ENCODE results near the gene PSMD1.
"Not testable (repeated sequence)": the region's sequence is repeated elsewhere in the genome, so short reads cannot be mapped to it uniquely, and the experiment has no call there.

The PSMD1 gene

GRCh38 chr2:231058761-231059550, 2.3 kb downstream of the PSMD1 start:
- DNase-seq = no peak

DNA sequence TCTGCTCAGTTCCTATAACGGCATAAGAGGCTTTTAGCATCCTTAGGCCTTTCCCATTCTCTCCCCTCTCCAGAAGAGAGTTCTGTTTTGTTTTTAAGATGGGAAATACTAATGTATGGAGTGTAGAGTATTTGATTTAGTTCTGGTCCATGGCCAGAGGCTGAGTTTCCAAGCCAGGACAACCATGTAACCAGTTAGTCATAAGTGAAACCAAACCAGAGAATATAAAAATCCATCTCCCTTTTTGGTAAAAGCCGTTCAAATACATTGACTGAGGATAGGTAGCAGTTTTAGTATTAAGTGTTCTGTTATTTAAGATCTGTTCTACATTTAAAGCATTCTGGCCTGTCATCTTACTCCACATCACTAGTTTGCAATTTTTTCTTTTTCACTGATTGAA, 3.1 kb downstream of the PSMD1 start:
- DNase-seq = no peak

GRCh38 chr2:231062776-231063175, 6.1 kb downstream of the PSMD1 start:
- DNase-seq = no peak

- DNase-seq = no peak
Observed at GRCh38 chr2:231063347-231063746, 6.7 kb downstream of the PSMD1 start.

DNA sequence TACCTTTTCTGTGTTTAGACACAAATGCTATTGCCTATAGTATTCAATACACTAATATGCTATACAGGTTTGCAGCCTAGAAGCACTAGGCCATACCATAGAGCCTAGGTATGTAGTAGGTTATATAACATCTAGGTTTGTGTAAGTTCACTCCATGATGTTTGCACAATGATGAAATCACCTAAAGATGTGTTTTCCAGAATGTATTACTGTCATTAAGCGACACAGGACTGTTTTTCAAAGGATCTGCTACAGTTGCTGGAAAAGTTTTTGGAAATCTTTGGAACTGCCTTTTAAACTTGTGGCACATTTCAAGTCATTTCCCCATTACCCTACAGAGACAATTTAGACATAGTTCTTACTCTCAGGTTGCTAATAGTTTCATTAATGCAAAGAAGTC, 9.3 kb downstream of the PSMD1 start:
- no peak for DNase-seq

DNA sequence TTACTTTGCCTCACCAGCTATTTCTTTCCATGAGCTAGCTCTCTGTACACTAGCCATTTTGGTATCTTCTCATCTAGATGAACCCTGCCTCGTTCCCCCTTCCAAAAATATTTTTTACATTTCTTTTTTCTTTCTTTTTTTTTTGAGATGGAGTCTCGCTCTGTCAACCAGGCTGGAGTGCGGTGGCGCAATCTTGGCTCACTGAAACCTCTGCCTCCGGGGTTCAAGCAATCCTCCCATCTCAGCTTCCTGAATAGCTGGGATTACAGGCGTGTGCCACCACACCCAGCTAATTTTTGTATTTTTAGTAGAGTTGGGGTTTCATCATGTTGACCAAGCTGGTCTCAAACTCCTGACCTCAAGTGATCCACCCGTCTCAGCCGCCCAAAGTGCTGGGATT, 10.9 kb downstream of the PSMD1 start:
- DNase-seq = not testable (repeated sequence)

DNA sequence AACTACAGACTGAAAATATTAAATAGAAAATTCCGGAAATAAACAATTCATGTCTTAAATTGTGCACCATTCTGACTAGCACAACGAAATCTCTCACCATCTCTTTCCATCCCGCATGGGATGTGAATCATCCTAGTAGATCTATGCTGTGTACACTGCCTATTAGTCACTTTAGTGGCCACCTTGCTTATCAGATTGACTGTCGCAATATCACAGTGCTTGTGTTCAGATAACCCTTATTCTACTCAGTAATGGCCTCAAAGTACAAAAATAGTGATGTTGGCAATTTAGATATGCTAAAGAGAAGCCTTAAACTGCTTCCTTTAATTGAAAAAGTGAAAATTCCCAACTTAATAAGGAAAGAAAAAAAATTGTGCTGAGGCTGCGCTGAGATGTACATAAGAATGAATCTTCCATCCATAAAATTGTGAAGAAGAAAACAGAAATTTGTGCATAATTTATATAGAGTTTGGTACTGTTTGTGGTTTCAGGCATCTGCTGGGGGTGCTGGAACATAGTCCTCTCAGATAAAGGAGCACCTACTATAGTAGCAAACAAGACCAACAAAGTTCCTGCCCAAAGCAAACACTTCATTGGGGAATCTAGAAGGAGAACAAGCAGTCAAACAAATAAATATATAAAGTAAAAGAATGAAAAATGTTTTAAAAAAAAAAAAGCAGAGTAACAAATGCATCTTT, 12.0 kb downstream of the PSMD1 start:
- no peak for DNase-seq

DNA sequence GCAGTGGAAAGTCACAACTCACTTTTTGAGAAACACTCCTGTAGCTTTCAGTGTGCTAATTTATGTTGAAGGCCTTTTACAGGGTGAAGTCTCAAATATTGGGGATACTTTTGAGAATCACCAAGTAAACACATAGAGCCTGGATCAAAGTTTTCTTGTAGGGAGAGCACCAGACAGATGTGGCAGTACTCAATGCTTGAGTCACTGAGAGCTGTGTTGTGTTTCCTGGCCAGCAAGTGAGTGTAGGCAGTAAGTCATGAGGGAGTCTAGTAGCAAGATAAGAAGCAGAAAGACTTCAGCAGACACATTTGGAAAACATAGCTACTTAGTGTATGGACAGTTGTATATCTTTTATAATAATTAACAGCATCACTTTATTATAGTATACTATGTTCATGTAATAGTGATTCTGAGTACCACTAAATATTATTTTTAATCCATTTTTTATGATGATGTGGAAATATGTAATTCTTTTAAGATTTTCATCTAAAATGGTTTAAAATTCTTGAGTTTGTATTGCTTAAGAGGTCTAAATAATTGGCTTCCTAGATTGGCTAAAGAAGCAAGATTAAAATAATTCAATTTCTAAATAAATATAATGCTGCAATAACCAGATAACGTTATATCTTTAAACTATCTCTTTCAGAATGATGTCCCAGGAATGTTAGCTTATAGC, 12.8 kb downstream of the PSMD1 start:
- DNase-seq = no peak

GRCh38 chr2:231084565-231084964, 27.9 kb downstream of the PSMD1 start:
- no peak for DNase-seq

DNA sequence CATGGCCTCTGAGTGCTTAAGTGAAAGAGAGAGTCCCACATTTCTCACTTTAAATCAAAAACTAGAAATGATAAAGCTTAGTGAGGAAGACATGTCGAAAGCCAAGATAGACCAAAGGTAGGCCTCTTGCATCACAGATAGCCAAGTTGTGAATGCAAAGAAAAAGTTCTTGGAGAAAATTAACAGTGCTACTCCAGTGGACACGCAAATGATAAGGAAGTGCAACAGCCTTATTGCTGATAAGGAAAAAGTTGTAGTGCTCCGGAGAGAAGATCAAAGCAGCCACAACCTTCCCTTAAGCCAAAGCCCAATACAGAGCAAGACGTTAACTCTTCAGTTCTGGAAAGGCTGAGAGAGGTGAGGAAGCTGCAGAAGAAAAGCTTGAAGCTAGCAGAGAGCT, 32.1 kb downstream of the PSMD1 start:
- no peak for DNase-seq

- DNase-seq = no peak
Observed at GRCh38 chr2:231093933-231094332, 37.3 kb downstream of the PSMD1 start.

GRCh38 chr2:231094736-231095346, 38.2 kb downstream of the PSMD1 start:
- no peak for DNase-seq

DNA sequence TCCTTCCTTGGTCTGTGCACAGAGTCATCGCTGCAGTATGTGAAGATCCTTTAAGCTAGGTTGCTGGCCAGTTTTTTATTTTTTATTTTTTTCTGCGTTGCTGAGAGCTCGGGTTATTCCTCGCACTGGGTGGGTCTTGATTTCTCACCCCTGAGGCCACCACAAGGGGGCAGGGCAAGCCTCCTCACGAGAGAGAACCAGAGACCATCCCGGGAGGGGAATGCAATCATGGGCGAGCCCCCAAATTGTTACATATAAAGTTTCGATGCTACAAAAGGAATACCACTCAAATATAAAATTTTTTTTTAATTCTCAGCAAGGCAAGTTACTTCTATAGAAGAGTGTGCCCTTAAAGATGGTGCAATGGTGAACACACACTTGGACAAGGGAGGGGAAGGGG, 43.3 kb downstream of the PSMD1 start:
- no peak for DNase-seq

GRCh38 chr2:231100321-231100720, 43.7 kb downstream of the PSMD1 start:
- not testable (repeated sequence) for DNase-seq

DNA sequence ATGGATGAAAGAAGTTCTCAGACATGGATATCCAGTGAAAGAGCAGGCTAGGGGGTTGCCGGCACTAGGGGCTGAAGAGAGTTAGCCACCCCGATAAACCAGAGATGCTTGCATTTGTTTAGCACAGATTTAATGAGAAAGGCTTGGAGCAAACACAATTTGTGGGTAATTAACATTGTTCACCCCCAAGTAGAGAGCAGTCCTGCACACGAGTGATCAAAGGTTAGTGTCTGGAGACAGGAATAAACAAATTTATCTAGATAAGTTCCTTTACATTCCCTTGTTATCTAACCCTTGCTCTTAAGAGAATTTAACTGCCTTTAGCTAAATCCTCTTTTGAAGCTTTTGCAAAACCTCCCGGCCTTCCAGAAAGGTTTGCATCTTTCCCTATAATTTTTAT, 44.3 kb downstream of the PSMD1 start:
- no peak for DNase-seq

- no peak for DNase-seq
Observed at GRCh38 chr2:231102772-231103171, 46.1 kb downstream of the PSMD1 start.

- DNase-seq = no peak
Observed at GRCh38 chr2:231104115-231104713, 47.5 kb downstream of the PSMD1 start.

- no peak for DNase-seq
Observed at GRCh38 chr2:231110551-231110950, 53.9 kb downstream of the PSMD1 start.

- no peak for DNase-seq
Observed at GRCh38 chr2:231111987-231112386, 55.3 kb downstream of the PSMD1 start.

DNA sequence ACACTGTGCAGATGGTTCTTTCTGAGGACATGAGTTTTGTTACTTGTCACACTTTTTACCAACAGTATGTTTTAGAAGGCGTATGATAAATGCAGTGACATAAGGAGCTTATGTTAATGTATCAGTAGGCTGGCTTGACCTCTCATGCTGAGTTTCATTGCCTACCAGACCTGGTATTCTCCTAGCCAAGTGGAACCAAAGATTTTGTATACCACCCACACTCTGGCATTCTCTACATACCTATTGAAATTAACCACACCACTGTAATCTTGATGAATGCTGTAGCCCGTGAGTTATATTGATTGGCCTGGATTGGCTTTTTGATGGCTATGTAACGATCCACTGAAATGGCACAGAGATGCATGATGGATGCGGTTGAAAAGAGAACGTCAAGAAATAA, 56.8 kb downstream of the PSMD1 start:
- no peak for DNase-seq

DNA sequence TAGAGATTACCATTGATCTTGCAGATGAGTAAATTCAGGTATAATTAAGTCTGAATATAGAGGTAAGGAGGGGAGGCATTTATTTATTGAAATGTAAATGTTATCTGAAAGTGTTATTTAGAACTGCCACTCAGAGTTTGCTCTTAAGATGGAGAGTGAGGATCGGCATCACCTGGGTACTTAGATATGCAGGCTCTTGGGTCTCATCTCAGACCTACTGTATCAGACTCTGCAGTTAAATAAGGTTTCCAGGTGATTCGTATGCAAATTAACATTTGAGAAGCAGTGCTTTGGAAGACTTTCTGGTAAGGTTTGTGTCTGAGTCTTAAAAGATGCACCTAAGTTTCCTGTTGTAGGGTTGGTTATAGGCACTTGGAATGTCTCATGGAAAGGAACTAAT, 59.0 kb downstream of the PSMD1 start:
- no peak for DNase-seq

GRCh38 chr2:231117148-231117547, 60.5 kb downstream of the PSMD1 start:
- DNase-seq = no peak

All from cortex of kidney (tissue), 1 donor.